ENCODE results near the gene RNF8. TPM values are rescaled to one million over a fixed set of nuclear protein-coding genes. Genes with fewer than 3 reads are reported as not detected.
A peak's percentile ranks its signal among the peaks of the same experiment; 100 is the strongest.
"Not testable (repeated sequence)": the region's sequence is repeated elsewhere in the genome, so short reads cannot be mapped to it uniquely, and the experiment has no call there.

The RNF8 gene
- polyA plus RNA-seq, 10 donors, result 13.0 to 22.1 (median 15.8) TPM

DNA sequence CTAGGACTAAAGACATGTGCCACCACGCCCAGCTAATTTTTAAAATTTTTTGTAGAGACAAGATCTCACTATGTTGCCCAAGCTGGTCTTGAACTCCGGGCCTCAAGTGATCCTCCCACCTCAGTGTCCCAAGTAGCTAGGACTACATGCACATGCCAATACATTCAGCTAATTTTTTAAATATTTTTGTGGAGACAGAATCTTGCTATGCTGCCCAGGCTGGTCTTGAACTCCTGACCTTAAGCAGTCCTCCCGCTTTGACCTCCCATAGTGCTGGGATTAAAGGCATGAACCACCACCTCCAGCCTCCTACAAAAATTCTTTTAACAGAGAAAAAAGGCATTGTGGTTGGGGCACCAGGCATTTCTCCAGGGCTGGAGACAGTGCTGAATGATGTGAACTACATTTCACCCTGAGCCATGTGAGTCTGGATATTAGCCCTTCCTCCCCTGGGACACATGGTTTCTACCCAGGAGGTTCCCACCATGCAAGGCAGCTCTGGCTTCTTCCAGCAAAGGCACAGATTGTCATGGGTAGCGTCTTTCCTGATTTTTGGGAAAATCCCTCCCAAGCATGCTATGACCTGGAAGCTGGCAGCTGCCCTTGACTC, 42.9 kb downstream of the RNF8 start:
- DNase-seq, result peak in 1 of 3 donors; percentile 51

DNA sequence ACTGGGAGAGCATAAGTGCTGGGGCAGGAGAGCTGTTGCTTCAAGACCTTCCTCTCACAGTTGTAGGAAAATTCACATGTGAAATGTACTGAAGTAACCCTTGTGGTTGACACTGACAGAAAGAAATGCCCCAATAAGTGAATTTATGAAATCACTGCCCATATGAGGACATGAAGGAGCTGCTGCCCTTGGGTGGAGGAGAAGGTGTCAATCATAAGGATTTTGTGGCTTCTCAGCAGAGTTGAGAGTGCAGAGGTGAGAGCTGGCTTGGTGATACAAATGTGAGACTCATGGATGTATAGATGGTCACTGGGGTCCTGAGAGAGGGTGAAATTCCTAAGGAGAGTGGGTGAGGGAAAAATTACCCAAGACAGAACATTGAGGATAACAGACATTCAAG, 45.3 kb downstream of the RNF8 start:
- no peak for DNase-seq

DNA sequence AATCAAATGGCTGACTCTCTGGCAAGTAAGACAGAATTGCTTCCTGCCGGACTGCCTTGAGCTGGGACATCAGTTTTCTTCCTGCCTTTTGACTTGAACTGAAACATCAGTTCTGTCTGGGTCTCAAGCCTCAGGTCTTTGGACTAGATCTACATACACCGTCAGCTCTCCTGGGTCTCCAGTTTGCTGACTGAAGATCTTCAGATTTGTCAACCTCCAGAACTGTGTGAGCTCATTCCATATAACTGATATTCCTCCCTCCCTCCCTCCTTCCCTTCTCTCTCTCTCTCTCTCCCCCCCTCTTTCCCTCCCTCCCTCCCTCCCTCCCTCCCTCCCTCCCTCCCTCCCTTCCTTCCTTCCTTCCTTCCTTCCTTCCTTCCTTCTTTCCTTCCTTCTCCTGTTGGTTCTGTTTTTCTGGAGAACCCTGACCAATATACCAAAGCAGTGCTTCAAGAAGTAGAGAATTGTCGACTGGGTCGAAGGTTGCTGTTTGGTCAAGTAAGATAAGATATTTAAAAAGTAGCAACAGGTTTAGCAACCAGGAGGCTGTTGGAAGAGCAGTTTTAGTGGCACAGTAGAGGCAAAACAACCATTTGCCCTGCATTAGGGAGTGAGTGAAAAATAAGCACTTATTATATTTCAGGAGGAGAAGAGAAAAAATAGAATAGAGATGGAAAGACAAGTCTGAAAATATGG, 46.2 kb downstream of the RNF8 start:
- no peak for DNase-seq

- not testable (repeated sequence) for DNase-seq
These were observed 47.9 kb downstream of the RNF8 start for GRCh38 chr6:37401658-37402057.

DNA sequence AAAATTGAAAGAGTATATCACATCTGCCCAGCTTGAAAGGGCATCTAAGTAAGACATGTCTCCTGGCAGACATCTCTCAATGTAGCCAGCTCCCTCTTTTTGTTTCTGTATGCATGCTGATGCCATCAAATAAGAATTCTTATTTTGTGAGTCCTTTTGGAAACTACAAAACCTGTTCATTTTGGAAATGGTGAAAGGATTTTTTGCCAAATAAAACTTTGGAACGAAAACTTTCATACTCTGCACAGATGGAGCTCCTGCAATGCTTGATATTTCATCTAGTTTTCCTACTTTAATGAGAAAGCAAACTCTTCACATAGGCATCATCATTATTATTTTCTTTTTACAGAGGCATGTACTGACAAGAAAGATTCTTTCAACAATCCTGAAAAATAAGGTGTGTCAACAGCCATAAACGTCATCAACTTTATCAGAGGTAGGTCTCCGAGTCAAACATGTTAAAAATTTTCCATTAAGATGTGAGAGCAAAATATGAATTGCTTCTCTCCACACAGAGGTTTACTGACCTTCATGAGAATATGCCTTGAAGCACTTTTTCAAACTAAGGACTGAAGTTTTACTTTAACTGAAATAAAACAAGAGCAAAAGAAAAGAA, 53.1 kb downstream of the RNF8 start:
- DNase-seq, result no peak

DNA sequence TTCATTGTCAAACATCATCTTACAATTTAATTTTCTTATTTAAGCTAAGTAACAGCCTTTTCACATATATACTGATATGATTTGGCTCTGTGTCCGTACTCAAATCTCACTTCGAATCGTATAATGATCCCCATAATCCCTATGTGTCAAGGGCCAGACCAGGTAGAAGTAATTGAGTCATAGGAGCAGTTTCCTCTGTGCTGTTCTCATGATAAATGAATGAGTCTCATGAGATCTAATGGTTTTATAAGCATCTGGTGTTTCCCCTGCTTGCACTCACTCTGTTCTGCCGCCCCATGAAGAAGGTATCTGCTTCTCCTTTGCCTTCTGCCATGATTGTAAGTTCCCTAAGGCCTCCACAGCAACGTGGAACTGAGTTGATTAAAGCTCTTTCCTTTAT, 54.2 kb downstream of the RNF8 start:
- no peak for DNase-seq

DNA sequence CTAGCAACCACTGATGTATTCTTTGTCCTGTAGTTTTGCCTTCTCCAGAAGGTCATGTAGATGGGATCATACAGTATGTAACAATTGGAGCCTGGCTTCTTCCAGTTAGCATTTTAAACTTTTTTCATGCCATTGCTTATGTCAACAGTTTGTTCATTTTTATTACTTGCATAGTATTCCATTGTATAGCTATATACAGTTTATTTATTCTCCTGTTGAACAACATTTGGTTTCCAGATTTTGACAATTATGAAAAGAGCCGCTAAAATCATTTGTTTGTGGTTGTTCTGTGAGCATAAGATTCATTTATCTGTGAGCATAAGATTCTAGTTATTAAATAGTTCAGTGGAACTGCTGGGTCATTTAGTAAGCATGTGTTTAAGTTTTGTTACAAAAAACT, 55.7 kb downstream of the RNF8 start:
- no peak for DNase-seq

GRCh38 chr6:37417393-37417792, 63.6 kb downstream of the RNF8 start:
- DNase-seq, result no peak

DNA sequence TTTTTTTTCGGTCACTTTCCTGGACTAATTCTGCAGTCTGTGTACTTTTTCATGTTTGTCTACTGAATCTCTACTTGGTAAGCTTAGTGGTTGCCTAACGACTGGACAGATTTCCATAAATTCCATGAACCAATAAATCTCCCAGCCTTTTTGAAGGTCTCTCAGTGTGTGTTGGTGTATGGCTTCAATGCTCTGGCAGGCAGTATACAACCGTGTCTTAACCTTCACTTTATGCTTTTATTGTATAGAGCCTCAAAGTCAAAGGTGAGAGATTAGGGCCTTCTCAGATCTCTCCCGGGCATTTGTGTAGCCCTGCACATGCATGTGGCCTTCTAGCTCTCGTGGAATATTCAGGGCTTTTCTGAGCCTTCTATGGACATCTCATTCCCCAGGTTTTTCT, 64.9 kb downstream of the RNF8 start:
- DNase-seq, result no peak

- DNase-seq, result no peak
These were observed 72.5 kb downstream of the RNF8 start for GRCh38 chr6:37426058-37426944.

GRCh38 chr6:37426945-37427510, 73.2 kb downstream of the RNF8 start:
- DNase-seq, result no peak

DNA sequence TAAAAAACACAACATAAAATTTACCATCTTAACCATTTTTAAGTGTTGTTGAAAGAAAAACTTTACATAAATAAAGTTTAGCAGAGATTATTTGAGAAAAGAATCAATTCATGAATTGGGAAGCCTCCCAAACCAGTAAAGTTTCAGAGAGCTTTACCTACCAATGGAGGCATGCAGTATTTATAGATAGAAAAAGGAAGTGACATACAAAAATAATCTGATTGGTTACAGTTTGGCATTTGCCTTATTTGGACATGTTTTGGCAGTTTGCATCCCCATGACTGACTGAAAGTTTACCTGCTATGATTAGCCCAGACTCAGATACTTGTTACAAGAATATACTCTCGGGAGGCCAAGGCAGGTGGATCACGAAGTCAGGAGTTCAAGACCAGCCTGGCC, 75.6 kb downstream of the RNF8 start:
- DNase-seq, result no peak

- DNase-seq, result no peak
These were observed 78.8 kb downstream of the RNF8 start for GRCh38 chr6:37432590-37432915.

DNA sequence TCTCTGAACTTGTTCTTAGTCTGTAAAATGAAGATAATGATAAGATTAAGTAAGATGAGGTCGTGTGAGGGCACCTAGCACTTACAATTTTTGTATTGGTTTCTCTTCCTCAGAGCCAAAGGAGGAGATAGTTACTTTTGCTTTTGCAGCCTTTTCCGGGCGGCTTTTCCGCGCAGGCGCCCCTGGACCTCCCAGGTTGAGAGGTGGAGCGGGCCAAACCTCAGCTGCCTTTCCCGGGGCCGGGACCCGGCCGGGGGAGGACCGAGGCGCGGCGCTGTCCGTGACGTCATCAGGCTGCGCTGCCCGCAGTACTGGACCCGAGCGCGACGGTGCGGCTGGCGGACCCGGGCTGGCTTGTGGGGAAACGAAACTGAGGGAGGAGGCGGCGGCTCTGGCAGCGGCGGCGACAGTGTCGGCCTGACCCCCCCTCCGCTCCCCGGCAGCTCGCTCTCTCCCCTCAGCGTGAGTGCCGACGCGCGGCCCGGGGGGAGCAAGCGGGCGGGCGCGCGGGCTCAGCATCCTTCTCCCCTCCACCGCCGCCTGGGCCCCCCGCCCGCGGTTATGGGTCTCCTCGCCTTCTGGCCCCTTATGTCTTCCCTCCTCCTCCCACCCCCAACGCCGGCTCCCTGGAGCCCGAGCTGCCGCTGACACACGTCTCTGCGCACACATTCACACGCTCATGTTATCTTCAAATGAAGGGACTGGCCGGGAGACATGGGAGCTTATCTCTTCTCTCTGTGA, 79.3 kb downstream of the RNF8 start, which contains the start of gene CMTR1:
Gene CMTR1 (plus strand): TSS at position 306 of the 741 bp plus-strand sequence. CDS start 2,409 bp downstream, outside the sequence.
- peak; percentile 90 to 96 (median 94) for DNase-seq

- peak; percentile 7 to 30 (median 16) for DNase-seq
These were observed 80.0 kb downstream of the RNF8 start for GRCh38 chr6:37433657-37434271.

GRCh38 chr6:37435373-37435772, 81.6 kb downstream of the RNF8 start:
- DNase-seq, result no peak

DNA sequence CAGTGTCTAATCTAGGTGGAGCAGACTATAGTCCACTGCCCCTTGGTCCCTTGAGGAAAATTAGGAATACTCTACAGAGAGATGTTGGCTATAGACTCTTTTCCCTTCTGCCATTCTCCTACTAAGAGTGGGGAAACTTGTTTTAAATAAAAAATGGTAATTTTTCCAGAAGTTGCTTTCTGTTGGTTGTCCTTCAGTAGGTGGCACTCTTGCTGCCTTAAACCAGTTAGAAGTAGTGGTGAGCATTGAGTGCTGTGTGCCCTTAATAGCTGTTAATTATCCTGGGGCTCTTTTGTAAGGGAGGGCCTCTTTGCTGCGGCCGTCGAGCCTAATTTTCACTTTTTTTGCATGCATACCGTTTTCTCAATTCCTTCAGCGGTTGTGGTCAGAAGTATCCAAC, 82.0 kb downstream of the RNF8 start:
- no peak for DNase-seq

- no peak for DNase-seq
These were observed 85.1 kb downstream of the RNF8 start for GRCh38 chr6:37438930-37439329.

DNA sequence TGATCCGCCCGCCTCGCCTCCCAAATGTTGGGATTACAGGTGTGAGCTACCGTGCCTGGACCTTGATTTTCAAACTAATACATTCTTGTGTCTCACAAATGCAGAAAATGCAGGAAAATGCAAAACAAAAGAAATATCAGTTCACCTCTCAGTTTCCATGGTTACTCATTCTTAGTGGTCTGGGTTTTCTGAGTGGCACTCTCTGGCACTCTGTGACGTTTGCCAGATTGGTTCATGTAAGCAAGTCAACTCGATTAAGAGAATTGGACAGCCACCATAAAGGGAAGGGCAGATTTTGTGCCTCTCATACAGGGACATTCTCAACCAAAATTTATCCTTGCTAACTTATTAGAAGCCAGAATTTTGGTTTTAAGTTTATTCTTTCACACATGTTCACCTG, 87.9 kb downstream of the RNF8 start:
- DNase-seq, result no peak

DNA sequence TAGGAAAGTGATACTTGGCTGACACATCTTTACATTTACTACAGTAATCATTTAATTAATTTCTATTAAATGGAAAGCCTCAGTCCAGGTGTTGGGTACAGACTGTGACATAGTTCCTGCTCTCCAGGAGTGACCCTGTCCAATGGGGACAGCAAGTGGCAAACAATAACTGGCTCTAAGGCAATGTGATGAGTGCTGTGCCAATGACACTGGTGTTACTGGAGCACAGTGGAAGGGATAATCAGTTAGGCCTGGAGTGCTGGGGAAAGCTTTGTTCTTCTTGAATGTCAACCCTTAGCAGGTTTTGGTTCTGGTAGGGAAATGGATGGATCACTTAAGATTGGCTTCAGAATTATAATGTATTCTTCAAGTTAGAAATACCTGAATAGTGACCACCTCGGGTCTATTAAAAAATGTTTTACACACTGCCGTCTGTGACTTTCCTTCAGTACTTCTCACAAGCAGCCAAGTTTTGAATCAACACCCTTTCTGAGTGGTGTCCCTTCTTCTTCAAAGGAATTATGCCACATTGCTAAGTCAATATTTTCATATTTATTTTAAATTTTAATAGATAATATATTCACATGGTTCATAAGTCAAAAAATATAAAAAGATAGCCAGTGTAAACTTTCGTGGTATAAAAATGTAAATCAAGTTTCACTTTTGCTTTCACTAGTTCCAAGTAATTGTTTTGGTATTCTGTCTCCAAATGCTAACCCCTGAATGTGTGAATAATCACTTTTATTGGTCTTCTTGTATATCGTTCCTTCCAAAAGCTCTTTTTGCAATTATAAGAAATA, 88.8 kb downstream of the RNF8 start:
- DNase-seq, result no peak
